ENCODE measurements around the gene FOXP1. TPM values are rescaled to one million over a fixed set of nuclear protein-coding genes. Genes with fewer than 3 reads are reported as not detected.

FOXP1 gene
- total RNA-seq, 3 donors from 2014 or later = 61.9 to 267 (median 146) TPM

- H3K36me3 ChIP-seq = no peaks in the 10 kb centered on the region
- H3K4me3 ChIP-seq = no peak overlapping the region
- H3K27ac ChIP-seq = no peak overlapping the region
- DNase-seq (ENCODE audit: low spot score in 2 of 2) = no peak
- TF ChIP-seq CTCF (IDR thresholded peaks at IDR 0.05) = no peak
- no peak for TF ChIP-seq POLR2AphosphoS5 (IDR thresholded peaks at IDR 0.05)
- no peak for TF ChIP-seq POLR2A (IDR thresholded peaks at IDR 0.05)
- intact Hi-C loops (cut with DNase I; ENCODE audit: low total_unique reads) = no loop called here
- no peaks in the 10 kb centered on the region for H3K27me3 ChIP-seq
- H3K9me3 ChIP-seq = no peaks in the 10 kb centered on the region
- peaks cover 0 to 5% of the 10 kb centered on the region in 2 donors for H3K4me1 ChIP-seq
Observed at GRCh38 chr3:71563827-71564226, 19.7 kb downstream of the FOXP1 start.

GRCh38 chr3:71562938-71563337 is 20.6 kb downstream of the FOXP1 start:
- H3K4me3 ChIP-seq = no peak overlapping the region
- H3K27ac ChIP-seq = no peak overlapping the region
- peaks cover 0 to 5% of the 10 kb centered on the region in 2 donors for H3K4me1 ChIP-seq
- no peak for DNase-seq (ENCODE audit: low spot score in 2 of 2)
- H3K36me3 ChIP-seq = no peaks in the 10 kb centered on the region
- no peaks in the 10 kb centered on the region for H3K9me3 ChIP-seq
- TF ChIP-seq POLR2A (IDR thresholded peaks at IDR 0.05) = no peak
- TF ChIP-seq CTCF (IDR thresholded peaks at IDR 0.05) = no peak
- TF ChIP-seq POLR2AphosphoS5 (IDR thresholded peaks at IDR 0.05) = no peak
- H3K27me3 ChIP-seq = no peaks in the 10 kb centered on the region
- intact Hi-C loops (cut with DNase I; ENCODE audit: low total_unique reads) = no loop called here

- Histone ChIP-seq H3K27ac (no peak overlapping the region), H3K36me3 (no peaks in the 10 kb centered on the region), H3K9me3 (no peaks in the 10 kb centered on the region), H3K4me1 (peaks cover 0 to 5% of the 10 kb centered on the region in 2 donors), H3K27me3 (no peaks in the 10 kb centered on the region), H3K4me3 (no peak overlapping the region)
- DNase-seq (ENCODE audit: low spot score in 2 of 2) = no peak
- intact Hi-C loops (cut with DNase I; ENCODE audit: low total_unique reads) = no loop called here
- TF ChIP-seq POLR2AphosphoS5 (IDR thresholded peaks at IDR 0.05) (no peak), POLR2A (IDR thresholded peaks at IDR 0.05) (no peak)
Observed at GRCh38 chr3:71560665-71561064, 22.9 kb downstream of the FOXP1 start.

- Histone ChIP-seq H3K27me3 (no peaks in the 10 kb centered on the region), H3K36me3 (no peaks in the 10 kb centered on the region), H3K4me3 (no peak overlapping the region), H3K9me3 (no peaks in the 10 kb centered on the region), H3K4me1 (peaks cover 0 to 5% of the 10 kb centered on the region in 2 donors), H3K27ac (no peak overlapping the region)
- intact Hi-C loops (cut with DNase I; ENCODE audit: low total_unique reads) = no loop called here
- no peak for DNase-seq (ENCODE audit: low spot score in 2 of 2)
- TF ChIP-seq POLR2A (IDR thresholded peaks at IDR 0.05) = no peak
- TF ChIP-seq CTCF (IDR thresholded peaks at IDR 0.05) = no peak
- no peak for TF ChIP-seq POLR2AphosphoS5 (IDR thresholded peaks at IDR 0.05)
Observed at GRCh38 chr3:71559578-71560162, 23.9 kb downstream of the FOXP1 start.

GRCh38 chr3:71559021-71559420 is 24.5 kb downstream of the FOXP1 start:
- intact Hi-C loops (cut with DNase I; ENCODE audit: low total_unique reads) = no loop called here

More at GRCh38 chr3:71559021-71559420, 24.5 kb downstream of the FOXP1 start:
- Histone ChIP-seq H3K27ac (no peak overlapping the region), H3K27me3 (no peaks in the 10 kb centered on the region), H3K4me1 (peaks cover 0 to 4% of the 10 kb centered on the region in 2 donors), H3K36me3 (no peaks in the 10 kb centered on the region), H3K9me3 (no peaks in the 10 kb centered on the region), H3K4me3 (no peak overlapping the region)
- no peak for DNase-seq (ENCODE audit: low spot score in 2 of 2)
- TF ChIP-seq POLR2AphosphoS5 (IDR thresholded peaks at IDR 0.05) (no peak), POLR2A (IDR thresholded peaks at IDR 0.05) (no peak), CTCF (IDR thresholded peaks at IDR 0.05) (no peak)

All from breast epithelium (tissue), 4 donors.